MM.1S (cell line): Measurements from ENCODE around the gene BCCIP.
A peak's percentile ranks its signal among the peaks of the same experiment; 100 is the strongest.

Experiments used
- DNase-seq: peaks from one replicate; pipeline ENCODE4 v3.0.0-alpha.2; 2015
- H2AFZ ChIP-seq: fragments of 300-600 bp; sonication (generic); 2 replicates; pipeline ENCODE4 v1.6.0; 2016; ENCODE audit warnings: antibody characterized with exemption, low read length
- H3F3A ChIP-seq: fragments of 300-600 bp; sonication (generic); 2 replicates; pipeline ENCODE4 v1.6.1; 2016; ENCODE audit warnings: mild to moderate bottlenecking, antibody characterized with exemption, low read length, moderate library complexity, mixed read lengths; ENCODE audit not compliant: insufficient read depth
- H3K27ac ChIP-seq: fragments of 300-600 bp; sonication (generic); 2 replicates; pipeline ENCODE4 v1.5.1; 2016; ENCODE audit warnings: mild to moderate bottlenecking, low read length
- H3K27me3 ChIP-seq: fragments of 300-600 bp; sonication (generic); replicated peaks from 2 replicates; pipeline ENCODE4 v1.6.0; 2016; ENCODE audit warnings: low read length; ENCODE audit not compliant: insufficient read depth
- H3K36me3 ChIP-seq: fragments of 300-600 bp; sonication (generic); replicated peaks from 2 replicates; pipeline ENCODE4 v1.6.1; 2016; ENCODE audit warnings: mild to moderate bottlenecking, low read length, mixed read lengths; ENCODE audit not compliant: insufficient read depth
- H3K4me1 ChIP-seq: fragments of 300-600 bp; sonication (generic); 2 replicates; pipeline ENCODE4 v1.6.1; 2016; ENCODE audit warnings: low read length, mixed read lengths
- H3K4me2 ChIP-seq: fragments of 300-600 bp; sonication (generic); 2 replicates; pipeline ENCODE4 v1.6.0; 2016; ENCODE audit warnings: low read depth, low read length
- H3K4me3 ChIP-seq: fragments of 300-600 bp; sonication (generic); 2 replicates; pipeline ENCODE4 v1.5.1; 2016; ENCODE audit warnings: low read length, mixed read lengths
- H3K79me2 ChIP-seq: fragments of 300-600 bp; sonication (generic); 2 replicates; pipeline ENCODE4 v1.6.1; 2016; ENCODE audit warnings: mixed run types, low read length, mixed read lengths
- H3K9ac ChIP-seq: fragments of 300-600 bp; sonication (generic); 2 replicates; pipeline ENCODE4 v1.6.1; 2016; ENCODE audit warnings: low read length, mixed read lengths
- H3K9me2 ChIP-seq: fragments of 300-600 bp; sonication (generic); replicated peaks from 2 replicates; pipeline ENCODE4 v1.6.1; 2016; ENCODE audit warnings: mild to moderate bottlenecking, low read length, mixed read lengths; ENCODE audit not compliant: insufficient read depth
- H3K9me3 ChIP-seq: fragments of 300-600 bp; sonication (generic); replicated peaks from 2 replicates; pipeline ENCODE4 v1.6.1; 2016; ENCODE audit warnings: mild to moderate bottlenecking, low read length, mixed read lengths; ENCODE audit not compliant: insufficient read depth
- H4K20me1 ChIP-seq: fragments of 300-600 bp; sonication (generic); 2 replicates; pipeline ENCODE4 v1.6.1; 2016; ENCODE audit warnings: mild to moderate bottlenecking, low read length, moderate library complexity, mixed read lengths; ENCODE audit not compliant: insufficient read depth
- EZH2 ChIP-seq: fragments of 300-600 bp; sonication (generic); optimal IDR thresholded peaks from 2 replicates; pipeline ENCODE3; 2017; ENCODE audit warnings: low read depth, mild to moderate bottlenecking, antibody characterized with exemption, low read length, mixed read lengths
- EZH2phosphoT487 ChIP-seq: fragments of 300-600 bp; sonication (generic); IDR thresholded peaks from 2 replicates; pipeline ENCODE4 v1.6.1; 2018; ENCODE audit warnings: antibody characterized with exemption, low read length
- TF ChIP-seq, protein P1 (sequence below): fragments of 300-600 bp; sonication (generic); IDR thresholded peaks from 2 replicates; pipeline ENCODE4 v1.5.1; 2016; ENCODE audit warnings: antibody characterized with exemption, low read length, mixed read lengths

The BCCIP gene

DNA sequence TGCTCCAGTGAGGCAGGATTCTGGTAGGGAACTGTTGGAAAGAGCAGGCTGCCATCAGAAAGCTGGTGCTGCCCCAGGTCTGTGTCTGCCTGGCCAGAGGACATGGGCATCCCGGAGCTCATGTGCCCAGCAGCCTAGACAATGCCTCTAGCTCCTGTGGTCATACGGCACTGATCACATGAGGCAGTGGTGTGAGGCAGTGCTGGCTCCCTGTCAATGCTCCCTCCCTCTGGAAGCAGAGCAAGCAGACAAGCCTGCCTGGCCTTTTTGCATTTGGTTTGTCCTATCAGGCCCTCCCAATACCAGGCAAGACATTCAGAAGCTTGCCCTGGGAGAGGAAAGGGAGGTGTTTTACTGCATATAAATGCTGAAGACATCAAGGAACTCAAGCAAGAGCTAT lies 28.2 kb upstream of the BCCIP start:
- Histone ChIP-seq H3K4me1 (peaks cover 65% of the 10 kb centered on the region), H3K79me2 (no peaks in the 10 kb centered on the region), H3K9me2 (no peaks in the 10 kb centered on the region), H2AFZ (no peak overlapping the region), H3K36me3 (no peaks in the 10 kb centered on the region), H3K9me3 (no peaks in the 10 kb centered on the region), H3F3A (peaks cover 44% of the 10 kb centered on the region), H3K4me2 (peak overlapping the region; percentile 77), H4K20me1 (no peaks in the 10 kb centered on the region), H3K27me3 (no peaks in the 10 kb centered on the region), H3K9ac (peak overlapping the region; percentile 32; the same call in 1 of the 2 replicates), H3K27ac (peak overlapping the region; percentile 97), H3K4me3 (peak overlapping the region; percentile 37; the same call in 1 of the 2 replicates)
- DNase-seq: no peak
- no peak for TF ChIP-seq EZH2phosphoT487
- TF ChIP-seq EZH2: no peak
- TF ChIP-seq, protein P1, sequence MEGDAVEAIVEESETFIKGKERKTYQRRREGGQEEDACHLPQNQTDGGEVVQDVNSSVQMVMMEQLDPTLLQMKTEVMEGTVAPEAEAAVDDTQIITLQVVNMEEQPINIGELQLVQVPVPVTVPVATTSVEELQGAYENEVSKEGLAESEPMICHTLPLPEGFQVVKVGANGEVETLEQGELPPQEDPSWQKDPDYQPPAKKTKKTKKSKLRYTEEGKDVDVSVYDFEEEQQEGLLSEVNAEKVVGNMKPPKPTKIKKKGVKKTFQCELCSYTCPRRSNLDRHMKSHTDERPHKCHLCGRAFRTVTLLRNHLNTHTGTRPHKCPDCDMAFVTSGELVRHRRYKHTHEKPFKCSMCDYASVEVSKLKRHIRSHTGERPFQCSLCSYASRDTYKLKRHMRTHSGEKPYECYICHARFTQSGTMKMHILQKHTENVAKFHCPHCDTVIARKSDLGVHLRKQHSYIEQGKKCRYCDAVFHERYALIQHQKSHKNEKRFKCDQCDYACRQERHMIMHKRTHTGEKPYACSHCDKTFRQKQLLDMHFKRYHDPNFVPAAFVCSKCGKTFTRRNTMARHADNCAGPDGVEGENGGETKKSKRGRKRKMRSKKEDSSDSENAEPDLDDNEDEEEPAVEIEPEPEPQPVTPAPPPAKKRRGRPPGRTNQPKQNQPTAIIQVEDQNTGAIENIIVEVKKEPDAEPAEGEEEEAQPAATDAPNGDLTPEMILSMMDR: no peak

DNA sequence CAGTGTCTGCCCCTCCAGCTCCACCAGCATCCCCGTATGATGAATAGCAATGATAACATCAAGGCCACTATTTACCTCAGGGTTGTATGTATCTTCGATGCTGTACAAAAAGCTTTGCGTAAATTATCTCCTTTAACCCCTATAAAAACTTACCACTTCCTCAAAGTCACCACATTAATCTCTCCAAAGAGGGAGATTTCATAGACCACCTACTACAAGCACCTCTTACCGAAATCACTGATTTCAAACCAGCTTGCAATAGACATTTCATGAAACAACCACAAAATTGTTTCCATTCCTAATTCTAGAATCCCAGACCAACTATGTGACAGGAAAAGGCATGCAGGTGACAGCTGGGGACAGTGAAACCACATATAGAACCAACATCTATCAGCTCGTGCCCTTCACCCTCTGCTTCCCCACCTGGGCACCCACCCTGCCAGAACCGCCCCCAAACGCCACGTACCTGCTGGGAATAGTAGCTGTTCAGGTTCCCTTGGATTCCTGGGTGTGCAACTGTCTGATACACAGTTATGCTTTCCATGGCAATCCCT lies 27.6 kb upstream of the BCCIP start:
- H3K4me2 ChIP-seq: peak overlapping the region; percentile 77
- H3K9me2 ChIP-seq: no peaks in the 10 kb centered on the region
- no peaks in the 10 kb centered on the region for H3K79me2 ChIP-seq
- no peak for TF ChIP-seq EZH2phosphoT487
- TF ChIP-seq, protein P1: no peak
- H4K20me1 ChIP-seq: no peaks in the 10 kb centered on the region
- H3K4me1 ChIP-seq: peaks cover 65% of the 10 kb centered on the region
- H3K9ac ChIP-seq: peak overlapping the region; percentile 46
- DNase-seq: peak; percentile 63
- no peaks in the 10 kb centered on the region for H3K36me3 ChIP-seq
- no peaks in the 10 kb centered on the region for H3K9me3 ChIP-seq
- H3K4me3 ChIP-seq: peak overlapping the region; percentile 37
- H2AFZ ChIP-seq: peak overlapping the region; percentile 26; the same call in 1 of the 2 replicates
- peaks cover 44% of the 10 kb centered on the region for H3F3A ChIP-seq
- H3K27me3 ChIP-seq: no peaks in the 10 kb centered on the region
- peak overlapping the region; percentile 97 for H3K27ac ChIP-seq

DNA sequence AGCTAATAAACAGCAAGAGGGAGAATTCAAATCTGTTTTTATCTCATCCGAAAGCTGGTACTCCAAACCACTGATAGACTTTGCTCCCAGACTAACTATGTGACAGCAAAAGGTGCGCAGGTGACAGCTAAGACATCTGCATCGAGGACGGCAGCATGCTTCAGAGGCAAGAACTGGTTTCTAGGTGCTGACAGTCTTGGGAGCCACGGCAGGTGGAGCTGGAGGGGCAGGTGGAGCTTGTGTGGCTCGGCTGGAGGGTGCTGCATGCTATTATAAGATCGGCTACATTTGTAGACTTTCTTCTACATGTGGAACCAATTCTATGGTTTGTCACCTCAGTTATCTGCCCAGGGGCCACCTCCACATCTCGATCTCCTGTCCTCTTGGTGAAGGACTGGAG lies 25.9 kb upstream of the BCCIP start:
- peak overlapping the region; percentile 77; the same call in 1 of the 2 replicates for H3K4me2 ChIP-seq
- no peaks in the 10 kb centered on the region for H3K9me3 ChIP-seq
- H3K4me3 ChIP-seq: no peak overlapping the region
- no peak overlapping the region for H2AFZ ChIP-seq
- peaks cover 65% of the 10 kb centered on the region for H3K4me1 ChIP-seq
- no peak overlapping the region for H3K9ac ChIP-seq
- peak overlapping the region; percentile 97 for H3K27ac ChIP-seq
- no peaks in the 10 kb centered on the region for H3K27me3 ChIP-seq
- peak; percentile 70 for DNase-seq
- H3K79me2 ChIP-seq: no peaks in the 10 kb centered on the region
- H3K9me2 ChIP-seq: no peaks in the 10 kb centered on the region
- TF ChIP-seq, protein P1: peak; percentile 23
- no peak for TF ChIP-seq EZH2
- H3K36me3 ChIP-seq: no peaks in the 10 kb centered on the region
- H3F3A ChIP-seq: peaks cover 44% of the 10 kb centered on the region
- H4K20me1 ChIP-seq: no peaks in the 10 kb centered on the region
